ENCODE data around the gene BTBD9. TPM values are rescaled to one million over a fixed set of nuclear protein-coding genes. Genes with fewer than 3 reads are reported as not detected.

The BTBD9 gene
- total and polyA plus RNA-seq, 2 donors (not counting 3 experiments of a cell fraction or from before 2014, with no cell fraction given), result 4.9 to 15.0 TPM

DNA sequence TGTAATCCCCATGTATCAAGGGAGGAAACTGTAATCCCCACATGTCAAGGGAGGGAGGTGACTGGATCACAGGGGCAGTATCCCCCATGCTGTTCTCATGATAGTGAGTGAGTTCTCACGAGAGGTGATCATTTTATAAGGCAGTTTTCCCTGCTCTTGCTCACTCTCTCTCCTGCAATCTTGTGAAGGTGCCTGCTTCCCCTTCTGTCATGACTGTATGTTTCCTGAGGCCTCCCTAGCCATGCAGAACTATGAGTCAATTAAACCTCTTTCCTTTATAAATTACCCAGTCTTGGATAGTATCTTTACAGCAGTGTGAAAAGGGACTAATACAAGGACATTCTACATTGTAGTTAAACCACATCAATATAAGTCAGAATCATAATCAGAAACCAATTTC, 112.4 kb downstream of the BTBD9 start:
- Histone ChIP-seq H3K4me3 (replicated peaks in 1 of 3; ENCODE audit: insufficient read depth in 1 of 3, low read depth in 1 of 3, low read length in 3 of 3) (no peak overlapping the region), H3K27ac (ENCODE audit: insufficient read depth, low read depth, low read length) (no peak overlapping the region), H3K36me3 (ENCODE audit: control insufficient read depth in 2 of 2, extremely low read depth in 1 of 2, insufficient read depth in 2 of 2, low read length in 2 of 2) (no peaks in the 10 kb centered on the region), H3K4me1 (ENCODE audit: control insufficient read depth, extremely low read depth, insufficient read depth, low read length) (peaks cover 15% of the 10 kb centered on the region), H3K79me2 (ENCODE audit: control insufficient read depth, insufficient read depth, low read length) (no peaks in the 10 kb centered on the region), H3K9ac (replicated peaks; ENCODE audit: extremely low read depth, insufficient read depth, low read length) (no peak overlapping the region), H3K9me3 (replicated peaks; ENCODE audit: control insufficient read depth, insufficient read depth, low read length) (no peaks in the 10 kb centered on the region), H4K20me1 (replicated peaks; ENCODE audit: control insufficient read depth, extremely low read depth, insufficient read depth, low read length) (no peaks in the 10 kb centered on the region), H3K4me2 (ENCODE audit: insufficient read depth, low read length) (no peak overlapping the region), H3K27me3 (ENCODE audit: control insufficient read depth in 2 of 2, insufficient read depth in 2 of 2, low read length in 2 of 2) (no peaks in the 10 kb centered on the region), H3K9me1 (replicated peaks; ENCODE audit: control insufficient read depth, extremely low read depth, insufficient read depth, low read length) (no peaks in the 10 kb centered on the region), H2AFZ (ENCODE audit: low read depth, low read length) (no peak overlapping the region)
- no TSS peak for BruUV-seq (replicated peaks)
- TF ChIP-seq GATA2 (IDR thresholded peaks at IDR 0.05; ENCODE audit: insufficient read depth, insufficient read length, low read depth, low read length) (no peak), JUN (IDR thresholded peaks at IDR 0.05; ENCODE audit: borderline replicate concordance, insufficient read depth, insufficient read length, low read depth) (no peak), EZH2 (IDR thresholded peaks at IDR 0.05; ENCODE audit: borderline replicate concordance, low read depth, low read length, severe bottlenecking) (no peak), FOS (IDR thresholded peaks at IDR 0.05; ENCODE audit: borderline replicate concordance, insufficient read depth, low read length) (peak; percentile 35)
- TF ChIP-seq, protein P1, sequence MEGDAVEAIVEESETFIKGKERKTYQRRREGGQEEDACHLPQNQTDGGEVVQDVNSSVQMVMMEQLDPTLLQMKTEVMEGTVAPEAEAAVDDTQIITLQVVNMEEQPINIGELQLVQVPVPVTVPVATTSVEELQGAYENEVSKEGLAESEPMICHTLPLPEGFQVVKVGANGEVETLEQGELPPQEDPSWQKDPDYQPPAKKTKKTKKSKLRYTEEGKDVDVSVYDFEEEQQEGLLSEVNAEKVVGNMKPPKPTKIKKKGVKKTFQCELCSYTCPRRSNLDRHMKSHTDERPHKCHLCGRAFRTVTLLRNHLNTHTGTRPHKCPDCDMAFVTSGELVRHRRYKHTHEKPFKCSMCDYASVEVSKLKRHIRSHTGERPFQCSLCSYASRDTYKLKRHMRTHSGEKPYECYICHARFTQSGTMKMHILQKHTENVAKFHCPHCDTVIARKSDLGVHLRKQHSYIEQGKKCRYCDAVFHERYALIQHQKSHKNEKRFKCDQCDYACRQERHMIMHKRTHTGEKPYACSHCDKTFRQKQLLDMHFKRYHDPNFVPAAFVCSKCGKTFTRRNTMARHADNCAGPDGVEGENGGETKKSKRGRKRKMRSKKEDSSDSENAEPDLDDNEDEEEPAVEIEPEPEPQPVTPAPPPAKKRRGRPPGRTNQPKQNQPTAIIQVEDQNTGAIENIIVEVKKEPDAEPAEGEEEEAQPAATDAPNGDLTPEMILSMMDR (IDR thresholded peaks at IDR 0.05; ENCODE audit: extremely low read depth in 1 of 2, insufficient read depth in 1 of 2, low read depth in 1 of 2, low read length in 2 of 2), result no peak
- CTCF ChIA-PET, result interaction anchor here (1.6 kb wide), 1 partner anchor 9 kb away, joined by 4 read pairs; no protein-coding TSS in a partner anchor
- DNase-seq (ENCODE audit: low read depth, low spot score) (peak; percentile 20), FAIRE-seq (peak; percentile 62)
- dilution Hi-C loops (cut with MboI; ENCODE audit: extremely low pct_ligation_motif_present, low sequenced_read_pairs), result no loop called here
- intact Hi-C loops (cut with micrococcal nuclease), result no loop called here
- POLR2A ChIA-PET, result no interaction called here

DNA sequence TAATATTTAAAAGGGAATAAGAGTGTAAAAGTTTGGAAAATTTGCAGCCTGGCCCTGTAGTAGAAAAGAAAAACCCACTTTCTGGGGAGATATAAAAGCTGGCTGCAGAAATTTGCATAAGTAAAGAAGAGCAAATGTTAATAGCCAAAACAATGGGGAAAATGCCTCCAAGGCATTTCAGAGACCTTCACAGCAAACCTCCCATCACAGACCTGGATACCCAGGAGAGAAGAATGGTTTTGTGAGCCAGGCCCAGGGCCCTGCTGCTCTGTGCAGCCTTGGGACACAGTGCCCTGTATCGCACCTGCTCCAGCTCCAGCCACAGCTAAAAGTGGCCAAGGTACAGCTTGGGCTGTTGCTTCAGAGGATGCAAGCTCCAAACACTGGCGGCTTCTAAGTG, 113.8 kb downstream of the BTBD9 start:
- Histone ChIP-seq H3K4me2 (ENCODE audit: insufficient read depth, low read length) (no peak overlapping the region), H3K9me1 (replicated peaks; ENCODE audit: control insufficient read depth, extremely low read depth, insufficient read depth, low read length) (no peaks in the 10 kb centered on the region), H3K9me3 (replicated peaks; ENCODE audit: control insufficient read depth, insufficient read depth, low read length) (no peaks in the 10 kb centered on the region), H3K4me1 (ENCODE audit: control insufficient read depth, extremely low read depth, insufficient read depth, low read length) (peaks cover 10% of the 10 kb centered on the region), H3K4me3 (replicated peaks in 1 of 3; ENCODE audit: insufficient read depth in 1 of 3, low read depth in 1 of 3, low read length in 3 of 3) (no peak overlapping the region), H4K20me1 (replicated peaks; ENCODE audit: control insufficient read depth, extremely low read depth, insufficient read depth, low read length) (no peaks in the 10 kb centered on the region), H3K27me3 (ENCODE audit: control insufficient read depth in 2 of 2, insufficient read depth in 2 of 2, low read length in 2 of 2) (no peaks in the 10 kb centered on the region), H3K9ac (replicated peaks; ENCODE audit: extremely low read depth, insufficient read depth, low read length) (no peak overlapping the region), H3K36me3 (ENCODE audit: control insufficient read depth in 2 of 2, extremely low read depth in 1 of 2, insufficient read depth in 2 of 2, low read length in 2 of 2) (no peaks in the 10 kb centered on the region), H3K79me2 (ENCODE audit: control insufficient read depth, insufficient read depth, low read length) (no peaks in the 10 kb centered on the region), H3K27ac (ENCODE audit: insufficient read depth, low read depth, low read length) (no peak overlapping the region), H2AFZ (ENCODE audit: low read depth, low read length) (no peak overlapping the region)
- POLR2A ChIA-PET, result no interaction called here
- DNase-seq (ENCODE audit: low read depth, low spot score) (no peak), FAIRE-seq (no peak)
- CTCF ChIA-PET, result interaction anchor here (0.9 to 1.6 kb wide), 3 partner anchors 8 to 735 kb away, joined by 3 to 4 read pairs (median 3); no protein-coding TSS in a partner anchor
- no TSS peak for BruUV-seq (replicated peaks)
- TF ChIP-seq EZH2 (IDR thresholded peaks at IDR 0.05; ENCODE audit: borderline replicate concordance, low read depth, low read length, severe bottlenecking), result no peak
- TF ChIP-seq JUN (IDR thresholded peaks at IDR 0.05; ENCODE audit: borderline replicate concordance, insufficient read depth, insufficient read length, low read depth), result no peak
- TF ChIP-seq POLR2AphosphoS5 (IDR thresholded peaks at IDR 0.05; ENCODE audit: insufficient read depth, low read depth, low read length), result no peak
- no peak for TF ChIP-seq POLR2A (IDR thresholded peaks at IDR 0.05; ENCODE audit: low read depth, low read length)
- TF ChIP-seq MYC (IDR thresholded peaks at IDR 0.05; ENCODE audit: low read depth, low read length), result no peak
- TF ChIP-seq FOS (IDR thresholded peaks at IDR 0.05; ENCODE audit: borderline replicate concordance, insufficient read depth, low read length), result no peak
- TF ChIP-seq, protein P1 (IDR thresholded peaks at IDR 0.05; ENCODE audit: extremely low read depth in 1 of 2, insufficient read depth in 1 of 2, low read depth in 1 of 2, low read length in 2 of 2), result no peak
- TF ChIP-seq, protein P2, sequence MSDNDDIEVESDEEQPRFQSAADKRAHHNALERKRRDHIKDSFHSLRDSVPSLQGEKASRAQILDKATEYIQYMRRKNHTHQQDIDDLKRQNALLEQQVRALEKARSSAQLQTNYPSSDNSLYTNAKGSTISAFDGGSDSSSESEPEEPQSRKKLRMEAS (IDR thresholded peaks at IDR 0.05; ENCODE audit: insufficient read depth, insufficient read length), result no peak
- TF ChIP-seq GATA2 (IDR thresholded peaks at IDR 0.05; ENCODE audit: insufficient read depth, insufficient read length, low read depth, low read length), result no peak
- dilution Hi-C loops (cut with MboI; ENCODE audit: extremely low pct_ligation_motif_present, low sequenced_read_pairs) (no loop called here), intact Hi-C loops (cut with micrococcal nuclease) (no loop called here)

Data from endothelial cell of umbilical vein (primary cell).